Adrenal gland (tissue), 5 donors: ENCODE results near the gene LTO1.

Experiments used
- CTCF ChIP-seq, 6 experiments: fragments of 450-650 bp in 4 of 6; fragments of 200-600 bp in 2 of 6; sonication (generic) in 1 of 6; IDR thresholded peaks; 1 replicate in 5 of 6; 2 replicates in 1 of 6; pipeline versions ENCODE4 v1.5.1 to v1.8.0; 2016 to 2021; ENCODE audit warnings: antibody characterized with exemption in 6 of 6, mild to moderate bottlenecking in 2 of 6, moderate library complexity in 1 of 6
- POLR2A ChIP-seq, 2 donors: fragments of 450-650 bp; IDR thresholded peaks; one replicate each; pipeline ENCODE4 v1.6.1; 2017; ENCODE audit warnings: antibody characterized with exemption in 2 of 2, mild to moderate bottlenecking in 2 of 2, moderate library complexity in 1 of 2
- donor health status: DM: no; HTN: no; CAD: no.

DNA sequence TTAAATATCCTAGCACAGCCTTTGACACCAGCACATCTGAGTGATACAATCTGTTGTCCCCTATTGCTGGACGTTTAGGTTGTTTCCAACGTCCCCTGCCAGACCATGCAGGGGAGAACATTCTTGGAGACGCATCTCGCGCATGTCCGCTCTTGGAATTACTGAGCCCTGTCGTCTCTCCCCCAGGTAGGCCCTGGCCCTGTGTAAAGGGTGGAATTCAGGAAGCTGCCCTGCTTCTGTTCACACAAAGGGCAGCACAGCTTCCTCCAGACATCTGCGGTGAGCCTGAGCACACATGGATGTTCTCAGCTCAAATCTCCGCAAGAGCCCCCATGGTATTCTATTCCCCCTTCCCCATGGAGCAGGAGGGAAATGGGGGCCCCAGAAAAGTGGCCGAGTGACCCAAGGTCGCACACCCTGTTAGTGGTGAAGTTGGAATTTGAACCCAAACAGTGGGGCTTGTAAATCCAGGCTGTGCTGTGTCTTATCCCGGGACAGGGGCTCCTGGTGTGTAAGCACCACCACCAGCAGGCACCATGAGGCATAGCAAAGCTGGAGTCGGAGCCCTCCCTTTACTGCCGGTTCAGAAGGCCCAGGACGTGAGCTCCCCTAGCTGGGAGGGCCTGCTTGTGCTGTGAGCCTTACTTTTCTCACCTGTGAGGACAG is 33.7 kb upstream of the LTO1 start:
- no peak for TF ChIP-seq CTCF (IDR thresholded peaks at IDR 0.05)
- no peak for TF ChIP-seq POLR2A (IDR thresholded peaks at IDR 0.05)
